ENCODE results near the gene CFI.

The CFI gene

DNA sequence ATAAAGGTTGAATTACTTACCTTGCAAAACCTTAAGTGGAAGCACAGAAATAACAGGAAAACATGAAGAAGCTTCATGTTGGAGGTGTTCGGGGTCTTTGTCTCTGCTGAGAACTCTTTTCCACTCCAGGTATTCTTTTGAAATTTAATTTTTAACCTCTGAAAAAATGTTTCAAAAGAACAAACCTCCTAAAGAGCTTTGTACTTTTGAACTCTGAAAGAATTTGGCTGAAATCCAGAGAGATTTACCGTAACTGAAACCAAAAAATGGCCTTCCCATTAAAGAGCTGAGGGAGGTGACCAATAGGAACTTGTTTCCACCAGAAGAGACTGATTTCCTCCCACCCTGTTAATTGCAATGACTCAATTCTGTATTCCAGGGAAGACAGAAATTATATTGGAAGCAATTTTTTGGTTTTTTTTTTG lies at the start of gene CFI:
Gene CFI (minus strand): TSS at position 105 of the 425 bp plus-strand sequence. CDS start 28 bp downstream, at position 77.
- peak; percentile 64 for DNase-seq (ENCODE audit: low read depth)

DNA sequence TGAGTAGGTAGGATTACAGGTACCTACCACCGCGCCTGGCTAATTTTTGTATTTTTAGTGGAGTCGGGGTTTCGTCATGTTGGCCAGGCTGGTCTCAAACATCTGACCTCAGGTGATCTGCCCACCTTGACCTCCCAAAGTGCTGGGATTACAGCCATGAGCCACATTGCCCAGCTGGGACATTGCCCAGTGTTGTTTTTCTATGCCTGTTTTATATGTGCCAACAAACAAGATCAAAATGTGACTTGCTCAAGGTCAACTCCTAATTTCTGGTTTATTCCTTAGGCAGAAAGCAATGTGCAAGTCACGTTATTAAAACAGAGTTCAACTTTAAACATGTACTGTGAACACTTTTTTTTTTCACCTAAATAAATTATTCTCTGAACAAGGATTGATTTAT lies 48.8 kb upstream of the CFI start:
- no peak for DNase-seq (ENCODE audit: low read depth)

GRCh38 chr4:109848501-109848900 lies 46.7 kb upstream of the CFI start:
- no peak for DNase-seq (ENCODE audit: low read depth)

- DNase-seq (ENCODE audit: low read depth): no peak
Measured at GRCh38 chr4:109847896-109848442, 46.2 kb upstream of the CFI start, which contains the start of gene LRIT3. TSS of gene LRIT3 (plus strand) at chr4:109848107. CDS start at chr4:109848202, 95 bp downstream.

DNA sequence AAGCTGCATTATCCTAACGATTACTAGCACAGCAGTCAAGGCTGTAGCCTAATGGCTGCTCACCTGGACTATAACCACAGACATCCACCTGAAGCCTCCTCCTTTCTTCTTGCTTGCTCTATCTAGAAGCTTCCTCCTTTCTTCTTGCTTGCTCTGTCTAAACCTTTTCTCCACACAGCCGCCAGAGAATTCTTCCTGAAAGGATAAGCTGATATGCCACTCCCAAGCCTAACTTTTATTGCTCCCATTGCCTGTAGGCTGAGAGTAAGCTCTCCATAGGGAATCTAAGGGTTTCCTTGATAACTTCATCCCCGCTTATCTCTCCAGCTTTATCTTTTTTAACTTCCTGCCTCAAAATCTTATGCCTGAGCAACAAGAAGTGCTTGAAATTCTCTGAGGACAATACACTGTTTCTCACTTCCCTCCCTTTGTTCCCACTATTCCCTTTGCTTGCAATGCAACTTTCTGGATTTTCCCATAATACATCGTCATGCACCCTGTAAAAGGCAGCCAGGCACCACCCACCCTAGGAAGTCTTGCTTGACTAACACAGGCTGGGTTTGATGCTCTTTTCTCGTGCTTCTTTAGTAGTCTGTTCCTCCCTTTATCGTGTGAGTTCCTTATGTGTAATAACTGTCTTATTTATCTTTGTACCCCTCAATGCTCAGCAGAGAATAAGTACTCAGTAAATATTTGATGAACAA lies 44.7 kb upstream of the CFI start:
- DNase-seq (ENCODE audit: low read depth): no peak

GRCh38 chr4:109836985-109837384 lies 35.2 kb upstream of the CFI start:
- no peak for DNase-seq (ENCODE audit: low read depth)

- no peak for DNase-seq (ENCODE audit: low read depth)
Measured at GRCh38 chr4:109833756-109834155, 32.0 kb upstream of the CFI start.

- no peak for DNase-seq (ENCODE audit: low read depth)
Measured at GRCh38 chr4:109827672-109828071, 25.9 kb upstream of the CFI start, which contains the start of gene RRH. TSS of gene RRH (plus strand) at chr4:109827972. CDS start at chr4:109828028, 56 bp downstream.

- no peak for DNase-seq (ENCODE audit: low read depth)
Measured at GRCh38 chr4:109826719-109827118, 24.9 kb upstream of the CFI start.

DNA sequence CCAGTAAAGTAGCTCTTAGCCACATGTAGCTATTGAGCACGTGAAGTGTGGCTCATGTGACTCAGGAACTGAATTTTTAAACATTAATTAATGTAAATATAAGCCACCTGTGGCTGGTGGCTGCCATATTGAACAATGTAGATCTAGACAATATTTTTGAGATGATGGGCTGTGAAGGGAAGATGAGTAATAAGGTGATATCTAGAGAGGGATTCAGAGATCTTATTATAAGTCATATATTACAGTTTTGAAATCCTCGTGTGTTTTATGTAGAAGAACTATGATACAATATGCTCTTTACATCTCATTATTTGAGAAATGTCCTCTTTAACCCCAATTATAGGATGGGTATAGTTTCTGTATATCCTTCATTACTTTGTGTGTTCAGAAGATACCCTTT lies 19.4 kb upstream of the CFI start:
- DNase-seq (ENCODE audit: low read depth): no peak

DNA sequence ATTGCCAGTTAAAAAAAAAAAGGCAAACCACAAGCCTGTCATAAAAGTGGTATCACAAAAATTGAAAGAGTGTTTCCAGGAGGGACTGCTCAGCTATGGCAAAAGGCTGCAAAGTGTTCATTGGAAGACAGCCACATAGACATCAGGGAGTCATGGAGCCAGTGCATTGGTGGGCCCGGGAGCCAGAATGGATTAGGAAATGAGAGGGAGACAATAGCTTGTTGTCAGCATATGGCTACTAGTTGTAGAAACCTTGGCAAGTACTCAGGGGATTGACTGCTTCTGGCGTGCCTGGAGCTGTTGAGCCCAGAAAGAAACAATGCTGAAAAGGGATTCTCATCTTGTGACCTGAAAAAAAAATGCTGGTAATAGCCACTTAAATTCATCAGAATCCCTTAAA lies 18.8 kb upstream of the CFI start:
- DNase-seq (ENCODE audit: low read depth): no peak

DNA sequence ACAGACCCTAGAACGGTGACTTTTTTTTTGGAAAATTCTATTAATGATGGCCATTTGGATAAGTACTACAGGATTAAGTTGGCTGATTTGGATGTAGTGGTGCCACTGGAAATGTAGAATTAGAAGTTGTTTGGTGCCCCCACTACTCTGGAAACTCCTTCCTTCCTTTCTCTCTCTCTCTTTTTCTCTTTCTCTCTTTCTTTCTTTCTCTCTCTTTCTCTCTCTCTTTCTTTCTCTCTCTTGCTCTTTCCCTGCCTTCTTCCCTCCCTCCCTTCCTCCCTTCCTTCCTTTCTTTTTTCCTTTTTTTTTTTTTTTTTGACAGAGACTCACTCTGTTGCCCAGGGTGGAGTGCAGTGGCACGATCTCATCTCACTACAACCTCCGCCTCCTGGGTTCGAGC lies 16.5 kb upstream of the CFI start:
- no peak for DNase-seq (ENCODE audit: low read depth)

GRCh38 chr4:109816894-109817293 lies 15.1 kb upstream of the CFI start:
- DNase-seq (ENCODE audit: low read depth): no peak

DNA sequence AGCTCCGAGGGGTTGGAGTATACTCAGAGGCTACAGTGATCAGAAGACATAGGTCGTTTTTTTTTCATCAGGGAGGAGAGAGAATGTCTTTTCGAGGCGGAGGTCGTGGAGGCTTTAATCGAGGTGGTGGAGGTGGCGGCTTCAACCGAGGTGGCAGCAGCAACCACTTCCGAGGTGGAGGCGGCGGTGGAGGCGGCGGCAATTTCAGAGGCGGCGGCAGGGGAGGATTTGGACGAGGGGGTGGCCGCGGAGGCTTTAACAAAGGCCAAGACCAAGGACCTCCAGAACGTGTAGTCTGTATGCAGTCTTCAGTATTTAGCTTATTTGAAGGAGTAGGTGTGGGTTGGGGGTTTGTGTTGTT lies 14.3 kb upstream of the CFI start:
- no peak for DNase-seq (ENCODE audit: low read depth)

GRCh38 chr4:109815151-109816081 lies 13.6 kb upstream of the CFI start, which contains the start of gene GAR1:
TSS of gene GAR1 (plus strand) at chr4:109815762. CDS start at chr4:109816165, 403 bp downstream.
- peak; percentile 82 for DNase-seq (ENCODE audit: low read depth)

DNA sequence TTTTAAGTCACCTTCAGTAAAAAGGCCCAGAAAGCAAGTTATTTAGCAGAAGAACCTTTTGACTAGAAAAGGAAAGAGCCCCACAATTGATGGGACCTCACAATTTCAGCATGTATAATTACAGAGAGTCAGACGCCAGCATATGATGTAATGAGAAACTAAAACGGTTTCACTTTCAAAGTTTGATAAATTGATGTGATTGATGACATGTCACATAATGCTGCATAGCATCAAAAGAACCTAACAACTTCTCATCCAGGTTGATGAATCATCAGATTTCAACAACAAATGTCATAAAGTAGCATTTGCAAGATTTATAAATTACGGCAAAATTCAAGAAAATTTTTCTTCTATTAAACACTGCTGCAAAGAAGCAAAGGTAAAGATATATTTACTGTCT lies 9.9 kb upstream of the CFI start:
- DNase-seq (ENCODE audit: low read depth): no peak

GRCh38 chr4:109810552-109811387 lies 9.0 kb upstream of the CFI start:
- DNase-seq (ENCODE audit: low read depth): no peak

DNA sequence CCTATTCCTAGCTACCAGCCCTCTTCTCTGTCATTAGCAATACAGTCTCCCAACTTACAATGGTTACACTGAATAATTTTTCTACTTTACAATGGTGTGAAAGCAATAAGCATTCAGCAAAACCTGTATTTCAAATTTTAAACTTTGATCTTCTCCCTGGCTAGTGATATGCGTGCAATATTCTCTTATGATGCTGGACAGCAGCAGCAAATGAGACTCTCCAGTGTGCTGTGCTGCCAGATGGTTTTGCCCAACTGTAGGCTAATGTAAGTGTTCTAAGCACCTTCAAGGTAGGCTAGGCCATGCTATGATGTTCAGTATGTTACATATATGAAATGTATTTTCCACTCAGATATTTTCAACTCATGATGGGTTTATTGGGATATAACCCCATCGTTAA lies 7.9 kb upstream of the CFI start:
- no peak for DNase-seq (ENCODE audit: low read depth)

DNA sequence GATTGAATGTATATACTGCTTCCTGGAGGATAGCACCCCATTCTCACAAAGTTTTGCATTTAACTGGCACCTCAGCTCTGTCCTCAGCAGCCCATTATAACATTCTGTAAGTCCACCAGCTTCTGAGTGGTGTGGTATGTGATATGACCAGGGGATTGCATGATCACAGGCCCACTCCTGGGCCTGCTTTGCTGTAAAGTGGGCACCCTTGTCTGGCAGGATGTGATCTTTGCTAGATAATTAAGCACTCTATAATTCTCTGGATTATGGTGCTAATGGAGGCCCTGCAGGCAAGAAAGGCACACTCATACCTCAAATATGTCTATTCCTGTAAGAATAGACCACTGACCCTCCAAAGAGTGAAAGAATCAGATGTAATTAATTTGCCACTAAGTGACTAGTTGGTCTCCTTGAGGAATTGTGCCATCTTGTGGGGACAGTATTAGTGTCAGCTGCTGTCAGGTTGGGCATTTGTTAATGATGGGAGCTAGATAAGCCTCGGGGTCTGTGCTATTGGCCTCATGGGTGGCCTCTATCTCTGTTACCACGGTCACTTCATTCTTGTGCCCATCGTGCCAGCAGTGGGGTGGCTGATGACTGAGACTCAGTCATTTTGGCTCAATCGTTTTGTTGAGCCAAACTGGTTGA lies 2.2 kb upstream of the CFI start:
- DNase-seq (ENCODE audit: low read depth): no peak

GRCh38 chr4:109801099-109801789 lies 555 bp downstream of the CFI start:
- no peak for DNase-seq (ENCODE audit: low read depth)

GRCh38 chr4:109798866-109799265 lies 2.9 kb downstream of the CFI start:
- no peak for DNase-seq (ENCODE audit: low read depth)
